Bronchial smooth muscle cell (primary cell): ENCODE data around the gene EPHA8. TPM values are rescaled to one million over a fixed set of nuclear protein-coding genes. Genes with fewer than 3 reads are reported as not detected.

Experiments
- total RNA-seq: library from RNA; depleted of rRNA; stranded (reverse); fragments of >200 nt; gene quantifications from 2 replicates; pipeline ENCODE4 v1.2.1, GENCODE V29; 2014

The EPHA8 gene
- not detected in 2 replicates for total RNA-seq

GRCh38 chr1:22562584-22563583 is at the start of gene EPHA8:
TSS of gene EPHA8 (plus strand) at chr1:22563489. CDS start at chr1:22563636, 147 bp downstream.

GRCh38 chr1:22636353-22636752 is 73.1 kb downstream of the EPHA8 start, which contains the start of gene C1QA:
TSS of gene C1QA (plus strand) at chr1:22636628. CDS start at chr1:22637617, 989 bp downstream.

GRCh38 chr1:22643381-22643780 is 80.1 kb downstream of the EPHA8 start, which contains the start of gene C1QC:
TSS of gene C1QC (plus strand) at chr1:22643633. CDS start at chr1:22644024, 391 bp downstream.

GRCh38 chr1:22652881-22653316 is 89.6 kb downstream of the EPHA8 start, which contains the start of gene C1QB:
TSS of gene C1QB (plus strand) at chr1:22653236. CDS start at chr1:22659463, 6,227 bp downstream.

Other genes with a start within 250 kb of the EPHA8 start
- 5.8 and 6.4 TPM in 2 replicates for gene ZBTB40, start 111.6 kb upstream of the EPHA8 start, total RNA-seq
- gene C1QA, start 73.1 kb downstream of the EPHA8 start, total RNA-seq: not detected in 2 replicates
- gene C1QC, start 80.1 kb downstream of the EPHA8 start, total RNA-seq: not detected in 2 replicates
- not detected in 2 replicates for gene C1QB, start 89.7 kb downstream of the EPHA8 start, total RNA-seq
- gene EPHB2, start 147.3 kb downstream of the EPHA8 start, total RNA-seq: 37.2 and 42.3 TPM in 2 replicates